GM18867 (cell line): ENCODE data around the gene AK8.

Experiments
- ATAC-seq: cut with Tn5 transposase; IDR thresholded peaks from one replicate; pipeline ENCODE4 v1.9.1; 2021; ENCODE audit warnings: mild to moderate bottlenecking, moderate library complexity; ENCODE audit not compliant: unreplicated experiment

Gene AK8

DNA sequence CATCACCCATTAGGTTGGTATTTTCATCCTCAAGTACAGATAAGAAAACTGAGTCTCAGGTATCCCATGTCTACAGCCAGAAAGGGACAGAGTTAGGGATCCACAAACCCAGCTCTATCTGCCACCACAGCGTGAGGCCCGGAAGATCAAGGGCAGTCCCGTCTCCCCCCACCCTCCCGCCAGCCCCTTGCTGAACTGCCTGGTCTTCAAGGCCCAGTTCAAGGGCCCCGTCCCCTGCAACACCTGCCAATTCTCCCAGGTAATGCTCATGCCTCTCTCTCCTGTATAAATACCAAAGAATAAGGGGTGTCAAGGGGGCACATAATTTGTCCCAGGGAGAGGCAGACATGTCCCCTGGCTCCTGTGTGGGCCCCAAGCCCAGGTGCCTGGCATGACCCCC is 50.7 kb downstream of the AK8 start:
- ATAC-seq: no peak

DNA sequence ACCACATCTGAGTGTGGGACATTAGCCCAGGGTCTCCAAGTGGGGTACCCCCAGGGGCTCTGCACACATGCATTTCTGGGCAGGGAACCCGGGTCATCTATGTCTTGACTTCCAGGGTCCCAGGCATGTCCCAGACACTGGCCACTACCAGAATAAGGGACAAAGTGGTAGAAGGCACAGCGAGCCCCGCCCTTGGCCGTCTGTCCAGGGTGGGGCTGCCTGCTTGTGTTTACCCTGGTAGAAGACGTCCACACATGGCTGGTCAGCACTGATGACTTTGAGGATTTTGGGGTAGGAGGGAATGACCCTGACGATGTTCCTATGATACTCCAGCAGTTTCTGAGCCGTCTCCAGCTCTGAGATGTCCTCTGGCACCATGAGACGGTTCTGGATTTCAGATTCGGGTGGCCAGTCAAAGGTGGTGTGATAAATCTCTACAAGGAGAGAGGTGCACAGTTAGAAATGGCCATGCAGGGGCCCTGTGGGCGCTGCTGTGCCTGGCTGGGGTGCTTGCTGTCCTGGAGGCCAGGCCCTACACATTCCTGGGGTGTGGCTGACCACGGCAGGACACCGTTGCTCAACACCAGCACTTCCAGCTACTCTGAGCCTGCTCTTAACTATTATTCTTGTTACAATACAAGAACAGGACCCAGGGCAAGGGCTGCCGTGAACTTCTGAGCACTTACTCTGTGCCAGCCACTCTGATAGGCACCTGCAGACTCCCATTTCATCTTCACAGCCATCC is 51.3 kb downstream of the AK8 start:
- ATAC-seq: no peak

GRCh38 chr9:132826131-132826530 is 52.0 kb downstream of the AK8 start:
- no peak for ATAC-seq

- no peak for ATAC-seq
These were observed 52.7 kb downstream of the AK8 start for GRCh38 chr9:132825430-132825829.

DNA sequence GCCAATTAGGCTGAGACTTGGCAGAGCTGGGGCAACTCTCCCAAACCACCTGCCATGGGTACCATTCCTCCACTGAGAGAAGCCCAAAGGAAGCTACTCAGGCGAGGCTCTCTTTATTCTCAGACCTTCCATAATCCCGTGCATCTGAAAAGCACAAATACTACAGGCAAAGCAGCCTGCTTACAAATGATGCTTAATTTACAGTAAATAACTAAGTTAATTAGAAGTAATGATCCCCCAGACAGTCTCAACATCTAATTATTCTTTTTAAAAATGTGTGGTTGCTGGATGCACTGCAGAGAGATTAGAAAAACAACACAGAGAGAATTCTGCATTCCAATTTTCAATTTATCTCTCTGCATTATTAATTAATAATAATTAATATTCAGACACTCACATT is 53.1 kb downstream of the AK8 start:
- no peak for ATAC-seq

- ATAC-seq: no peak
These were observed 53.9 kb downstream of the AK8 start for GRCh38 chr9:132824151-132824550.

- ATAC-seq: no peak
These were observed 54.5 kb downstream of the AK8 start for GRCh38 chr9:132823370-132824145.

- ATAC-seq: no peak
These were observed 57.7 kb downstream of the AK8 start for GRCh38 chr9:132820169-132820944.

DNA sequence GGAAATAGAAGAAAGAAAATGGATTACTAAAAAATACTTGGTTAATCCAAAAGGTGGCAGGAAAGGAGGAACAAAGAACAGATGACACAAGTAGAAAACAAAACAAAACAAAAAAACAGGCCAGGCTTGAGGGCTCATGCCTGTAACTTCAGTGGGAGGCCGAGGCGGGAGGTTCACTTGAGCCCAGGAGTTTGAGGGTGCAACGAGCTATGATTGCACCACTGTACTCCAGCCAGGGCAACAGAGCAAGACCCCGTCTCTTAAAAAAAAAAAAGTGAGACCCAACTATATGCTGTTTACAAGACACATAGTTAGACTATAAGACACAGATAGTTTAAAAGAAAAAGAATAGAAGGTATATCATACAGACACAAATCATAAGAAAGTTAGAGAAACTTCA is 59.5 kb downstream of the AK8 start:
- ATAC-seq: no peak

DNA sequence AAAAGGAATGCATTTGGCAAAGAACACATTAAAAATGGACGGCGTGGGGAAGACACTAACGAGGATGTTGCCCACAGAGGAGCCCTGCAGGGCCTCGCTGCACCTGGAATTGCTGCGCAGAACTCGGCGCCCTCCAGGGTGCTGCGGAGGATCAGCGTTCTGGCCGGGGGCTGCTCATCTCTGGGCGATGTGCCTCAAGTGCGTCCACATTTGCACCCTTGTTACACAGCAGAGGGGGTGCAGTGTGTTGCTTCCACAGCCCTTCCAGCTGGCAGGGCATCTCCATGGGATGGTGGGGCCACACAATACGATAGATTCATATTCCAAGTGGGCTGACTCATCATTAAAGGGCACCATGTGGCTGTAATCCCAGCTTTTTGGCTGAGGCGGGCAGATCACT is 63.1 kb downstream of the AK8 start:
- ATAC-seq: no peak

DNA sequence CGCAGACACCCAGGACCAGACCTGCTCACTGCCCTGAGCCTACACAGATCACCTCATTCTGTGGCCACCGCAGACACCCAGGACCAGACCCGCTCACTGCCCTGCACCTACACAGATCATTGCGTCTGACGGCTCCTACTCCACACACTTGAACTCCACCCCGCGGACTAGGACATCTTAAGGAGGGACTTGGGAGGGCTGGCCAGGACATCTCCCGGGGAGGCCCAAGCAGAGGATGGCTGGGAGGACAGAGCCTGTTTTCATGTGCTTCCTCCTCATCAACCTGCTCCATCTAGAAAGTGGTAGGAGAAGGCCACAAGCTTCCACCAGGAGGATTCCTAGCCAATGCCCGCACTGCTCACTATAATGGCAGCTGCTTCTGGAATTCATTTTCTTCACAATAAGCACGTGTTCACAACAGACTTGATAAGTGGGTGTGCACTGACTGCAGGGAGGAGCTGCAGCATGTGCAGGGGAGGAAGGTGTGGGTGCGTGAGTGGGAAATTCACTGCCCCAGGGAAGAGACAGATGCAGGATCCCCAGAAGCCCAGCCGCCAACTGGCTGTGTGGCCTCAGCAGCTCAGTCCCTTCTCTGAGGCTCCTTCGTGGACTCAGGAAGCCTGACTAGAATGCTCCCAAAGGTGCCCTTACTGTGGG is 64.8 kb downstream of the AK8 start:
- ATAC-seq: no peak

DNA sequence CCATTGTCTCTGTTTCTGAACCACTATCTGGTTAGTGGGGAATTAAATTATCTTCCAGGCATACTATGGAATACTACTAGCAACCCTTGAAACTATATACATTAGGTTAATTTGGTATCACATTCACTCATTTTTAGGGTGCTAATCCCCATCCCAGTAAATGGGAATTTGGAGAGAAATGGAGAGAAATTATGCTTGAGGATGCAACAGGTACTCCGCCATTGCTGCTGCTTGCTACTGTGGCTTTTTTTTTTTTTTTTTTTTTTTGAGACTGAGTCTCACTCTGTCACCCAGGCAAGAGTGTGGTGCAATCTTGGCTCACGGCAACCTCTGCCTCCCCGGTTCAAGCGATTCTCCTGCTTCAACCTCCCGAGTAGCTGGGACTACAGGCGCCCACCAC is 66.1 kb downstream of the AK8 start:
- no peak for ATAC-seq

- ATAC-seq: no peak
These were observed 67.8 kb downstream of the AK8 start for GRCh38 chr9:132810314-132810713.

DNA sequence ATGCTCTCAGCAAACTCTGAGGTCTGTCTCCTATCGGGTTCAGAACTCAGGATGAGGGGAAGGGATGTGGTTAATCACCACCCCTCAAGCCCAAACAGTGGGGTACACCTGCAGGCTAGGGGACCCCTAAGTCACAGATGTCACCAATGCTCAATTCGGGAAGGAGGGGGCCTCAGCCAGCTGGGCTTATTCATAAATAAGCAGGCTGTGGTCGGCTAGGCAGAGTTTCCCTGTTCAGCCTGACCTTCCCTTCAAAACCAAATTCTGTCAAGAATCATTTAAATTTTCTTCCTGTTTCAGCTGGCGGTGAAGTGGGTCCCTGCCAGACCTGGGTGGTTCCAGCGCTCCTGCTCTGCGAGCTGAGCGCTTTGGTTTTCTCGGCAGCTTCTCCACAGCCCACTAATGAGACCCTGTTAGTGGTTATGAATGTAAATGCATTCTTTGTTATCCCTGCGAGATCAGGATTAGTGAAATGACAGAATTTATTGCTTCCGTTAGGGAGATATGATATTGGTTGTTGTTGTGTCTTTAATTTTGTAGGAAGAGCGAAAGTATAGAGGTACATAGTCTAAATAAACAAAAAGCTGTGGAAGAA is 68.3 kb downstream of the AK8 start:
- no peak for ATAC-seq

- ATAC-seq: no peak
These were observed 69.4 kb downstream of the AK8 start for GRCh38 chr9:132808645-132809044.

DNA sequence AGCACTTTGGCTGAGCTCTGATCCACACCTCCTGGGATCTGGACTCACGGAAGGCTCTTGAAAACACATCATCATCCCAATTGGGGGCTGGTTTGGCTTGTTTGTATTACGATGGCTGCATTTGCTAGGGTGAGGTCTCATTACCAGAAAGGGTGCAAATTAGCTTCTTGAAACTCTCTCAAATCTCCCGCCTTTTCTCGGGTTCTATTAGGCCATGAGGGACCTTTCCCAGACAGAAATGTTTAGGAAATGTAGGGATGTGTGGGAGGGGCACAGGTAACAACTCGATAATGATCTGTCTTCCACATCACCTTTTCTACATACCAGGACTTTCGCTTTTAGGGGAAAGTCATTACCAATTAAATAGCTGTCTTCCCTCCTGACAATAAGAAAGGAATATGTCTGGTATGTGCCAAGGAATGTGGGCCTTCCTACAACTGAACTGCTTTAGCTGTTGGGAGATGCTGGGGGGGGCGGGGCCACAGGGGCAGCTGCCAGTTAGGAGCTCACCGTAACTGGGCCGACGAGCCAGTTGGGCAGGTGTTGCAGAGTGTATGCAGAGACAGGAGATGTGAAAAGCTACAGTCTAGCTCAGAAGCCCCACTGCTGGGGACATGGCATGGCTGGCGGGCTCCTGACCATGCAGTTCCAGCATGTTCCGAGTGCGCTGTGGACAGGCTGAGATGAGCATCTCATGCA is 71.2 kb downstream of the AK8 start:
- no peak for ATAC-seq

- no peak for ATAC-seq
These were observed 71.8 kb downstream of the AK8 start for GRCh38 chr9:132806306-132806705.

DNA sequence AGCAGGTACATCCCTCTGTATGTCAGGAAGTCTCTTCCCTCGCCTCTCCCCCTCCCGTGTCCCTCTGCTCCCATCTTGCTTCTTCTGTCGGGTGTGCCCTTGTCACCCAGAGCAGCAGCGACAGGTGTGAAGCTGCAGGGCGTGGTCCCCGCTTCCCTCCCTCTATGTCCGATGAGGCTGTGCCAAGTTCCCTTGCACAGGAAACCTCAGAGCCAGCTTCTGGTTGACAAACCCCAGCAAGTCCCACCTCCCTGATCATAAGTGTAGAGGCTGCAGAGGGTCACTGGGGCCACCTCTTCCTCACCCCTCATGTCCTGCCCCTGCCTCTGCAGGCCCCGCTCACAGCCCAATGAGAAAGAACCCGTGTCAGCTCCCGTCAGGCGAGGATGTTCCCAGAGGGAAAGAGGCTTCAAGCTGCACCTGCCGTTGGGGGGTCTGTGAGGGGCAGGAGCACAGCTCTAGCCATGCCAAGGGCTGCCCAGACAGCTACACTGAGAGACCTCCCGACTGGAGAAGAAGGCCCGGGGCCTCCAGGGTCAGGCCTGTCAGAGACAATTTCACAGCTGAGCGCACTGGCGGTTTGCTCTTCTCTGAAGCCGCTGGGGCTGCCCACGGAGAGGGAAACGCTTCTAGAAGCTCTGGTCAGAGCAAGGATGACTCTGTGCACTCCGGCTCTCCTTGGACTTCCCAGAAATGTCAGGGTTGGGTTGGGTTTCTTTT is 73.3 kb downstream of the AK8 start:
- no peak for ATAC-seq

- ATAC-seq: no peak
These were observed 75.8 kb downstream of the AK8 start for GRCh38 chr9:132802121-132802795.
